HepG2 (cell line): ENCODE data around the gene KLHL40. TPM values are rescaled to one million over a fixed set of nuclear protein-coding genes. Genes with fewer than 3 reads are reported as not detected.

Source experiments
- CBX1 ChIP-seq: IDR thresholded peaks from one replicate; pipeline ENCODE4 v1.6.1; 2016; ENCODE audit warnings: antibody characterized with exemption, low read depth
- EHMT2 ChIP-seq: fragments of 200-600 bp; sonication (generic); IDR thresholded peaks from 2 replicates; pipeline ENCODE4 v1.7.0; 2017; ENCODE audit warnings: antibody characterized with exemption, low read depth, low read length, borderline replicate concordance
- GATAD2A ChIP-seq: IDR thresholded peaks from 2 replicates; pipeline ENCODE4 v1.6.1; 2016
- GLMP ChIP-seq: sonication (generic); formaldehyde crosslinking; IDR thresholded peaks from 2 replicates; pipeline ENCODE4 v1.9.0; 2021; ENCODE audit warnings: missing genetic modification reagents, mild to moderate bottlenecking, borderline replicate concordance
- HNRNPLL ChIP-seq: fragments of 200-400 bp; formaldehyde crosslinking; IDR thresholded peaks from 2 replicates; pipeline ENCODE4 v1.6.1; 2017; ENCODE audit warnings: mild to moderate bottlenecking, low read depth, low read length; ENCODE audit not compliant: poor library complexity, severe bottlenecking
- LCORL ChIP-seq, 2 experiments: fragments of 450-650 bp in 1 of 2; sonication (generic) in 1 of 2; formaldehyde crosslinking in 1 of 2; IDR thresholded peaks; 2 replicates each; pipeline versions ENCODE4 v1.5.0 to v1.6.1; 2017 to 2020; ENCODE audit warnings: antibody characterized with exemption in 1 of 2, missing genetic modification reagents in 1 of 2
- MXI1 ChIP-seq: IDR thresholded peaks from 3 replicates; pipeline ENCODE4 v1.6.1; 2012; ENCODE audit warnings: low read depth, low read length, inconsistent platforms, borderline replicate concordance
- NFE2L2 ChIP-seq: fragments of 150-350 bp; IDR thresholded peaks from 2 replicates; pipeline ENCODE4 v1.6.1; 2014; ENCODE audit warnings: low read length
- NFKB2 ChIP-seq: sonication (generic); formaldehyde crosslinking; IDR thresholded peaks from 2 replicates; pipeline ENCODE4 v1.4.0; 2020; ENCODE audit warnings: missing genetic modification reagents, borderline replicate concordance
- PAXIP1 ChIP-seq: sonication (generic); formaldehyde crosslinking; conservative IDR thresholded peaks from 2 replicates; pipeline ENCODE4 v1.4.0; 2020; ENCODE audit warnings: mild to moderate bottlenecking, missing genetic modification reagents, moderate library complexity
- RAD21 ChIP-seq: fragments of 450-650 bp; formaldehyde crosslinking; IDR thresholded peaks from 2 replicates; pipeline ENCODE4 v1.5.0; 2020; ENCODE audit warnings: mild to moderate bottlenecking
- RNF219 ChIP-seq: sonication (generic); formaldehyde crosslinking; IDR thresholded peaks from 2 replicates; pipeline ENCODE4 v1.5.0; 2020; ENCODE audit warnings: mild to moderate bottlenecking, missing genetic modification reagents
- TBP ChIP-seq: sonication (generic); formaldehyde crosslinking; IDR thresholded peaks from 2 replicates; pipeline ENCODE4 v1.5.0; 2020; ENCODE audit warnings: missing genetic modification reagents
- ZBTB7A ChIP-seq: sonication (generic); formaldehyde crosslinking; IDR thresholded peaks from 2 replicates; pipeline ENCODE4 v1.8.0; 2022; ENCODE audit warnings: mild to moderate bottlenecking, missing genetic modification reagents
- ZNF317 ChIP-seq: sonication (generic); formaldehyde crosslinking; IDR thresholded peaks from 2 replicates; pipeline ENCODE4 v1.5.0; 2020; ENCODE audit warnings: mild to moderate bottlenecking, missing genetic modification reagents
- ZNF501 ChIP-seq: sonication (generic); formaldehyde crosslinking; IDR thresholded peaks from 2 replicates; pipeline ENCODE4 v1.5.1; 2020; ENCODE audit warnings: mild to moderate bottlenecking, moderate library complexity, missing genetic modification reagents
- ZNF549 ChIP-seq: sonication (generic); formaldehyde crosslinking; IDR thresholded peaks from 2 replicates; pipeline ENCODE4 v1.5.0; 2020; ENCODE audit warnings: missing genetic modification reagents
- ZNF672 ChIP-seq: sonication (generic); formaldehyde crosslinking; IDR thresholded peaks from 2 replicates; pipeline ENCODE4 v1.8.1; 2022; ENCODE audit warnings: missing genetic modification reagents
- ZSCAN12 ChIP-seq: sonication (generic); formaldehyde crosslinking; IDR thresholded peaks from 2 replicates; pipeline ENCODE4 v1.9.0; 2021; ENCODE audit warnings: mild to moderate bottlenecking, missing genetic modification reagents
- polyA plus RNA-seq, 8 experiments: library from polyadenylated mRNA; depleted of rRNA in 3 of 8; stranded (reverse) in 7 of 8; unstranded in 1 of 8; fragments of >200 nt; fragmentation: Illumina TruSeq in 4 of 8; extraction: Trizol in 4 of 8; gene quantifications; 2 replicates each; pipeline versions ENCODE4 v1.2.1 to v1.2.3, GENCODE V29; 2011 to 2016; ENCODE audit warnings: low read depth in 4 of 8, missing spikeins in 1 of 8, mixed read lengths in 1 of 8; ENCODE audit not compliant: insufficient read depth in 1 of 8
- total RNA-seq, 5 experiments: library from RNA; depleted of rRNA; stranded (reverse); fragments of >200 nt; fragmentation: Illumina TruSeq; extraction: Trizol; gene quantifications; 2 replicates each; pipeline ENCODE4 v1.2.3, GENCODE V29; 2016; ENCODE audit warnings: low read depth in 1 of 5
- TF ChIP-seq, protein P1 (sequence below): sonication (generic); formaldehyde crosslinking; IDR thresholded peaks from 2 replicates; pipeline ENCODE4 v1.8.0; 2022; ENCODE audit warnings: mild to moderate bottlenecking, missing genetic modification reagents

The KLHL40 gene
- total and polyA plus RNA-seq, 2 of the 13 experiments (the other 11 are each of a cell fraction or from before 2014, with no cell fraction given), result not detected

GRCh38 chr3:42653560-42654330 is 31.6 kb upstream of the KLHL40 start, which contains the start of gene ZBTB47 (continued):
- TF ChIP-seq RNF219 (CRISPR knock-in tag) (no peak), HNRNPLL (peak; percentile 40), EHMT2 (no peak), CBX1 (no peak), LCORL (IDR thresholded peaks at IDR 0.05) (no peak), LCORL (CRISPR knock-in tag; IDR thresholded peaks at IDR 0.05) (0 out of 2 replicates have a peak, but pooled peaks have one; percentile 17), ZNF672 (CRISPR knock-in tag) (0 out of 2 replicates have a peak, but pooled peaks have one; percentile 65), PAXIP1 (CRISPR knock-in tag) (no peak), NFE2L2 (no peak), ZNF501 (CRISPR knock-in tag) (0 out of 2 replicates have a peak, but pooled peaks have one; percentile 37), ZBTB7A (CRISPR knock-in tag) (no peak), MXI1 (no peak), ZSCAN12 (CRISPR knock-in tag) (no peak), TBP (CRISPR knock-in tag) (no peak), ZNF549 (no peak), GATAD2A (CRISPR knock-in tag) (no peak), RAD21 (CRISPR knock-in tag) (no peak), GLMP (CRISPR knock-in tag) (no peak), NFKB2 (CRISPR knock-in tag) (peak; percentile 27; the same call in 1 of the 2 replicates), ZNF317 (no peak)
- TF ChIP-seq, protein P1, sequence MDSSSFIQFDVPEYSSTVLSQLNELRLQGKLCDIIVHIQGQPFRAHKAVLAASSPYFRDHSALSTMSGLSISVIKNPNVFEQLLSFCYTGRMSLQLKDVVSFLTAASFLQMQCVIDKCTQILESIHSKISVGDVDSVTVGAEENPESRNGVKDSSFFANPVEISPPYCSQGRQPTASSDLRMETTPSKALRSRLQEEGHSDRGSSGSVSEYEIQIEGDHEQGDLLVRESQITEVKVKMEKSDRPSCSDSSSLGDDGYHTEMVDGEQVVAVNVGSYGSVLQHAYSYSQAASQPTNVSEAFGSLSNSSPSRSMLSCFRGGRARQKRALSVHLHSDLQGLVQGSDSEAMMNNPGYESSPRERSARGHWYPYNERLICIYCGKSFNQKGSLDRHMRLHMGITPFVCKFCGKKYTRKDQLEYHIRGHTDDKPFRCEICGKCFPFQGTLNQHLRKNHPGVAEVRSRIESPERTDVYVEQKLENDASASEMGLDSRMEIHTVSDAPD (CRISPR knock-in tag), result no peak
